ENCODE results near the gene SAP30BP.

SAP30BP gene

DNA sequence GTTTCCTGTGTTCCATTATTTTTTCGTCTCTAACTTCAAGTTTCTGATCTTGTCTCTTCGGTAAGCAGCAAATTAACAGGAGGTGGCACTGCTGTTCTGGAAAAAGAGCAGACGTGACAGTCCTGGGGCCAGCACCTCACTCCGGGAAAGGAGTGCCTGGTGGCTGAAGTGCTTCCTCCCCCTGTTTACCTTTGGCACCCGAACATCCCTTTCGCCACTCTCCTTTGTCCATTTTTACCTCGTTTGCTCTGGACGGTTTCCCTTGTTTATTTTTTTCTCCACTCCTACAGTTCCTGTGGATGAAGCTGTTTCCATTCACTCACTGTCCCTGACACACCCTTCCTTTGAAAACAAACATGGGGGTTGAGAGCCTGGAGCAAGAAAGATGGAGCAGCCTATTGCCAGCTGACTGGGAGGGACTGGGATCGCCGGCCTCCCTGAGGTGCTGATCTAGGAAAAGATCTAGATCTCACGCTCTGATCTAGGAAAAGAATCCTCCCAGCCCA lies 12.6 kb downstream of the SAP30BP start:
- Histone ChIP-seq H3K9me3 (ENCODE audit: control insufficient read depth, low read length) (no peaks in the 10 kb centered on the region), H2AFZ (no peak overlapping the region), H3K27me3 (ENCODE audit: control insufficient read depth, insufficient read depth, low read length) (no peaks in the 10 kb centered on the region), H3K27ac (peak overlapping the region; percentile 22), H3K79me2 (peaks cover 47% of the 10 kb centered on the region), H3K4me2 (ENCODE audit: low read length) (no peak overlapping the region), H3K4me1 (peaks cover 7% of the 10 kb centered on the region), H3K36me3 (ENCODE audit: control insufficient read depth, insufficient read depth, low read length) (no peaks in the 10 kb centered on the region), H3K4me3 (ENCODE audit: low read depth, low read length) (no peak overlapping the region), H3K9ac (no peak overlapping the region)
- TF ChIP-seq, protein P1, sequence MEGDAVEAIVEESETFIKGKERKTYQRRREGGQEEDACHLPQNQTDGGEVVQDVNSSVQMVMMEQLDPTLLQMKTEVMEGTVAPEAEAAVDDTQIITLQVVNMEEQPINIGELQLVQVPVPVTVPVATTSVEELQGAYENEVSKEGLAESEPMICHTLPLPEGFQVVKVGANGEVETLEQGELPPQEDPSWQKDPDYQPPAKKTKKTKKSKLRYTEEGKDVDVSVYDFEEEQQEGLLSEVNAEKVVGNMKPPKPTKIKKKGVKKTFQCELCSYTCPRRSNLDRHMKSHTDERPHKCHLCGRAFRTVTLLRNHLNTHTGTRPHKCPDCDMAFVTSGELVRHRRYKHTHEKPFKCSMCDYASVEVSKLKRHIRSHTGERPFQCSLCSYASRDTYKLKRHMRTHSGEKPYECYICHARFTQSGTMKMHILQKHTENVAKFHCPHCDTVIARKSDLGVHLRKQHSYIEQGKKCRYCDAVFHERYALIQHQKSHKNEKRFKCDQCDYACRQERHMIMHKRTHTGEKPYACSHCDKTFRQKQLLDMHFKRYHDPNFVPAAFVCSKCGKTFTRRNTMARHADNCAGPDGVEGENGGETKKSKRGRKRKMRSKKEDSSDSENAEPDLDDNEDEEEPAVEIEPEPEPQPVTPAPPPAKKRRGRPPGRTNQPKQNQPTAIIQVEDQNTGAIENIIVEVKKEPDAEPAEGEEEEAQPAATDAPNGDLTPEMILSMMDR (IDR thresholded peaks at IDR 0.05): peak; percentile 15

DNA sequence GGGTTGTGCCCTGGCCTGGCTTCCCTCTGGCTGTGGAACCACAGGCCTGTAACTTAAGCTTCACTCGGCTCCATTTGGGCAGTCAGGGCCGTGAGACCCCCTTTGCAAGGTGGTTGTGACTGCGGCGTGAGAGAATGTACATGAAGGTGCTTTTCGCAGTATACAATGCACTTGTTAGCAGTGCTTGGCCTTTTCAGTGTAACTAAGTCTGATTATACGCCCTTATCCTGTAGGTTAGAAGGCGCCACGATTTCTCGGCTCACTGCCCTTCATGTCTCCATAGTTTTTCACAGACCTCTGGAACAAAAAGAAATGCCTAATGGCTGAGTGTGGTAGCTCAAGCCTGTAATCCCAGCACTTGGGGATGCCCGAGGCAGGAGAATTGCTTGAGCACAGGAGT lies 13.3 kb downstream of the SAP30BP start:
- Histone ChIP-seq H3K27me3 (ENCODE audit: control insufficient read depth, insufficient read depth, low read length) (no peaks in the 10 kb centered on the region), H3K79me2 (peaks cover 54% of the 10 kb centered on the region)

DNA sequence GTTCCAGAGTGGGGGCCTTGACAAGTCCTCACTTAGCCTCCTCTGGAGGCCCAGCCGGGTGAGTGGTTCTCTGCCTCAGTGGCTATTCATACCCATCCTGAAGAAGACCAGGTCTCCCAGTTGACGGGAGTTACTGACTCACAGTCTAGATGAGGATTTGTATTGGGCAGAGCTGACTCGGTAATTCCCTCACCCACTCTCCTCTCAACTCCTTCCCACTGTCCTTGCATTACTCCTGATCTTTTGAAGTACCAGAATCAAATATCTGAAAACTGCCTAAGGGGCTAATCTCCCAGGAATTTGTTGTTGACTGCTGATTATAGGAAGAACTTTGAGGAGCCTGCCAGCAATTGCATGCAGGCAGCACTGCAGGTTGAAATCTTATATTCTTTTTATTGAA lies 14.2 kb downstream of the SAP30BP start:
- TF ChIP-seq, protein P1 (IDR thresholded peaks at IDR 0.05): no peak
- H3K4me1 ChIP-seq: peaks cover 3% of the 10 kb centered on the region
- H3K27me3 ChIP-seq (ENCODE audit: control insufficient read depth, insufficient read depth, low read length): no peaks in the 10 kb centered on the region
- no peak overlapping the region for H3K9ac ChIP-seq
- H3K27ac ChIP-seq: no peak overlapping the region
- H3K9me3 ChIP-seq (ENCODE audit: control insufficient read depth, low read length): no peaks in the 10 kb centered on the region
- no peak overlapping the region for H3K4me3 ChIP-seq (ENCODE audit: low read depth, low read length)
- H3K4me2 ChIP-seq (ENCODE audit: low read length): no peak overlapping the region
- no peaks in the 10 kb centered on the region for H3K36me3 ChIP-seq (ENCODE audit: control insufficient read depth, insufficient read depth, low read length)
- no peak overlapping the region for H2AFZ ChIP-seq
- peaks cover 61% of the 10 kb centered on the region for H3K79me2 ChIP-seq

More for the DNA sequence above, 13.3 kb downstream of the SAP30BP start:
- no peak overlapping the region for H3K9ac ChIP-seq
- H3K9me3 ChIP-seq (ENCODE audit: control insufficient read depth, low read length): no peaks in the 10 kb centered on the region
- no peak overlapping the region for H3K4me2 ChIP-seq (ENCODE audit: low read length)
- TF ChIP-seq, protein P1 (IDR thresholded peaks at IDR 0.05): no peak
- peaks cover 3% of the 10 kb centered on the region for H3K4me1 ChIP-seq
- no peak overlapping the region for H2AFZ ChIP-seq
- no peak overlapping the region for H3K27ac ChIP-seq
- H3K4me3 ChIP-seq (ENCODE audit: low read depth, low read length): no peak overlapping the region
- no peaks in the 10 kb centered on the region for H3K36me3 ChIP-seq (ENCODE audit: control insufficient read depth, insufficient read depth, low read length)

DNA sequence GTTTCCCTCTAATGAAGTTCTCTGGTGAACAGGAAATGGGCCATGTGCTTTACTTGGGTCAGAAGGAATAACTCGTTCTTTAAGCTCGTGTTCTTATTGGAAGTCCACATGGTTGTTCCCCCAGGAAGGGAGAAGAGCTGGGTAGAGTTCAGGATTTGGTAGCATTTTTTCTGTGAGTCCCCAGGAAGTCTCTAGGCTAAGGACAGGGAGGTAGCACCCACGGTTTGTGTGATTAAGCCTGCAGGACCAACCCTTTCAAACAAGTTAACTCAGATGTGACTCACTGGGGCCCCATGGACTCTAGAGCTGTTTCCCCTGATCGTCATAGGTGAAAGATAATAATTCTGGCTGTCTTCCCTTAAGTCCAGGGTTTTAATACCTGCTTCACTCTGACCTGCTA lies 16.4 kb downstream of the SAP30BP start:
- Histone ChIP-seq H3K36me3 (ENCODE audit: control insufficient read depth, insufficient read depth, low read length) (no peaks in the 10 kb centered on the region), H3K4me1 (peaks cover 5% of the 10 kb centered on the region), H3K27me3 (ENCODE audit: control insufficient read depth, insufficient read depth, low read length) (no peaks in the 10 kb centered on the region), H3K9me3 (ENCODE audit: control insufficient read depth, low read length) (no peaks in the 10 kb centered on the region), H3K4me3 (ENCODE audit: low read depth, low read length) (no peak overlapping the region), H3K79me2 (peaks cover 80% of the 10 kb centered on the region), H2AFZ (no peak overlapping the region), H3K4me2 (ENCODE audit: low read length) (no peak overlapping the region), H3K9ac (no peak overlapping the region), H3K27ac (no peak overlapping the region)
- TF ChIP-seq, protein P1 (IDR thresholded peaks at IDR 0.05): no peak

DNA sequence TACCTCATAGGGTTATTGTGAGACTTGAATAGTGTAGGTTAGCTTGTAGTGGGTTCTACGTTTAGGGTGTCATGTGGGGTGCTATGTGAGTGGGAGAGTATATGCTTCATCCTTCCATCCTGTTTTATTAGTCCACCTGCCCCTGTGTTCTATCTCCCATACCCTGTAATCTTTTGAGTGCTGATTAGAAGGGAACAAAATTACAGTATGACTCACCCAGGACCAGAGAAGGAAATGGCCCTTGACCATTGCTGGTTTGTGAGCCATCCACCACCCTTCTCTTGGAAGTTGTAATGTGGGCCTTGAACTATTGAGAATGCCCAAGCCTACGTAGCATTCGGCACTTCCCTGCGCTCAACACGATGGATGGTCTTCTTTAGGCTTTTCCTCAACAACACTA lies 17.1 kb downstream of the SAP30BP start:
- H3K27me3 ChIP-seq (ENCODE audit: control insufficient read depth, insufficient read depth, low read length): no peaks in the 10 kb centered on the region
- H2AFZ ChIP-seq: no peak overlapping the region
- TF ChIP-seq, protein P1 (IDR thresholded peaks at IDR 0.05): no peak
- no peak overlapping the region for H3K27ac ChIP-seq
- H3K4me3 ChIP-seq (ENCODE audit: low read depth, low read length): no peak overlapping the region
- no peaks in the 10 kb centered on the region for H3K9me3 ChIP-seq (ENCODE audit: control insufficient read depth, low read length)
- H3K4me1 ChIP-seq: peaks cover 5% of the 10 kb centered on the region
- no peak overlapping the region for H3K9ac ChIP-seq
- no peak overlapping the region for H3K4me2 ChIP-seq (ENCODE audit: low read length)
- peaks cover 79% of the 10 kb centered on the region for H3K79me2 ChIP-seq
- no peaks in the 10 kb centered on the region for H3K36me3 ChIP-seq (ENCODE audit: control insufficient read depth, insufficient read depth, low read length)

Measured in parathyroid adenoma (tissue), 2 donors.